Neural progenitor cell (in vitro differentiated cells): ENCODE measurements around the gene EGLN1.
"Not testable (repeated sequence)": the region's sequence is repeated elsewhere in the genome, so short reads cannot be mapped to it uniquely, and the experiment has no call there.

Source experiments
- EZH2 ChIP-seq: fragments of 200-600 bp; sonication (generic); IDR thresholded peaks from 2 replicates; pipeline ENCODE4 v1.6.1; 2017; ENCODE audit warnings: antibody characterized with exemption, mild to moderate bottlenecking, moderate library complexity
- TF ChIP-seq, protein P1 (sequence below): fragments of 200-600 bp; sonication (generic); IDR thresholded peaks from 2 replicates; pipeline ENCODE4 v1.5.1; 2017; ENCODE audit warnings: antibody characterized with exemption, mild to moderate bottlenecking

DNA sequence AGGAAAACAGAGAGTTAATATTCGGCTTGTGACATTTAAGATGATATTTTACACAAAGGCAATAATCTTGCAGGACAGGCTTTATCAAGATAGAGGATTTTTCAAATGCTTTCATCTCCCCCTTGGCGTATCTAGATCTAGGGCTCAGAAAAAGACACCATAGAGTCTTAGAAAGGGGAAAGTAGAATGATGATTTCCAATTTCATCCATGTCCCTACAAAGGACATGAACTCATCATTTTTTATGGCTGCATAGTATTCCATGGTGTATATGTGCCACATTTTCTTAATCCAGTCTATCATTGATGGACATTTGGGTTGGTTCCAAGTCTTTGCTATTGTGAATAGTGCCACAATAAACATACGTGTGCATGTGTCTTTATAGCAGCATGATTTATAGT, 48.9 kb upstream of the EGLN1 start:
- TF ChIP-seq, protein P1, sequence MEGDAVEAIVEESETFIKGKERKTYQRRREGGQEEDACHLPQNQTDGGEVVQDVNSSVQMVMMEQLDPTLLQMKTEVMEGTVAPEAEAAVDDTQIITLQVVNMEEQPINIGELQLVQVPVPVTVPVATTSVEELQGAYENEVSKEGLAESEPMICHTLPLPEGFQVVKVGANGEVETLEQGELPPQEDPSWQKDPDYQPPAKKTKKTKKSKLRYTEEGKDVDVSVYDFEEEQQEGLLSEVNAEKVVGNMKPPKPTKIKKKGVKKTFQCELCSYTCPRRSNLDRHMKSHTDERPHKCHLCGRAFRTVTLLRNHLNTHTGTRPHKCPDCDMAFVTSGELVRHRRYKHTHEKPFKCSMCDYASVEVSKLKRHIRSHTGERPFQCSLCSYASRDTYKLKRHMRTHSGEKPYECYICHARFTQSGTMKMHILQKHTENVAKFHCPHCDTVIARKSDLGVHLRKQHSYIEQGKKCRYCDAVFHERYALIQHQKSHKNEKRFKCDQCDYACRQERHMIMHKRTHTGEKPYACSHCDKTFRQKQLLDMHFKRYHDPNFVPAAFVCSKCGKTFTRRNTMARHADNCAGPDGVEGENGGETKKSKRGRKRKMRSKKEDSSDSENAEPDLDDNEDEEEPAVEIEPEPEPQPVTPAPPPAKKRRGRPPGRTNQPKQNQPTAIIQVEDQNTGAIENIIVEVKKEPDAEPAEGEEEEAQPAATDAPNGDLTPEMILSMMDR, result not testable (repeated sequence)
- TF ChIP-seq EZH2, result not testable (repeated sequence)
